ENCODE results near the gene ESR1. TPM values are rescaled to one million over a fixed set of nuclear protein-coding genes. Genes with fewer than 3 reads are reported as not detected.

Gene ESR1
- total and polyA plus RNA-seq, 12 donors, result 0.09 to 1.9 (median 1.2) TPM

DNA sequence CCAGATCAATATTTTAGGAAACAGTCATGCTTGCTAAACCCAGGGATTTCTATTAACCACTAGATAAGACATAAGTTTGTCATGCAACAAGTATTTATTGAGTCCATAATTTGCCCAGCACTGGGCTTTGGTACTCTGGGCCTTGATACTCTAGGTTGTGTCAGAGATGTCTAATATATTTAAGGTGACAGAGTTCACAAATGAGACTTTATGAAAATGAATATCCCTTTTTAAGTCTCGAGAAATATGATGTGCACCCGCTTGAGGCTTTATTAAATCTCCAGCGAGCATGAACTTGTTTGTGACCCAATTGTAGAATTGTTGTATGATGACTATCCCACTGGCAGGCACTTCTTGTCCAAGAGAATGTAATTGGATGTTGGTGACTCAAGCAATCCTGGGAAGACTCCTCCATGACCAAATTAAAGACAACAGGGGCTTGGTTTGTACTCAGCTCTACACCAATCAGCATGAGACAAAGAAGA, 109.2 kb downstream of the ESR1 start:
- TF ChIP-seq, protein P1, sequence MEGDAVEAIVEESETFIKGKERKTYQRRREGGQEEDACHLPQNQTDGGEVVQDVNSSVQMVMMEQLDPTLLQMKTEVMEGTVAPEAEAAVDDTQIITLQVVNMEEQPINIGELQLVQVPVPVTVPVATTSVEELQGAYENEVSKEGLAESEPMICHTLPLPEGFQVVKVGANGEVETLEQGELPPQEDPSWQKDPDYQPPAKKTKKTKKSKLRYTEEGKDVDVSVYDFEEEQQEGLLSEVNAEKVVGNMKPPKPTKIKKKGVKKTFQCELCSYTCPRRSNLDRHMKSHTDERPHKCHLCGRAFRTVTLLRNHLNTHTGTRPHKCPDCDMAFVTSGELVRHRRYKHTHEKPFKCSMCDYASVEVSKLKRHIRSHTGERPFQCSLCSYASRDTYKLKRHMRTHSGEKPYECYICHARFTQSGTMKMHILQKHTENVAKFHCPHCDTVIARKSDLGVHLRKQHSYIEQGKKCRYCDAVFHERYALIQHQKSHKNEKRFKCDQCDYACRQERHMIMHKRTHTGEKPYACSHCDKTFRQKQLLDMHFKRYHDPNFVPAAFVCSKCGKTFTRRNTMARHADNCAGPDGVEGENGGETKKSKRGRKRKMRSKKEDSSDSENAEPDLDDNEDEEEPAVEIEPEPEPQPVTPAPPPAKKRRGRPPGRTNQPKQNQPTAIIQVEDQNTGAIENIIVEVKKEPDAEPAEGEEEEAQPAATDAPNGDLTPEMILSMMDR (IDR thresholded peaks at IDR 0.05), result no peak
- DNase-seq, result no peak
- WGBS, 2 donors, result 81 to 86% methylated on average over 3 of the region's 3 CpGs
- Histone ChIP-seq H3K9me3 (peaks cover 0 to 12% (median 0%) of the 10 kb centered on the region in 11 donors), H3K27ac (no peak overlapping the region), H3K27me3 (no peaks in the 10 kb centered on the region), H3K36me3 (no peaks in the 10 kb centered on the region), H3K4me3 (no peak overlapping the region), H3K4me1 (no peaks in the 10 kb centered on the region)
- intact Hi-C loops (cut with DNase I), result no loop called here
- peak in 3 of 8 donors; percentile 39 to 69 (median 54) for ATAC-seq

DNA sequence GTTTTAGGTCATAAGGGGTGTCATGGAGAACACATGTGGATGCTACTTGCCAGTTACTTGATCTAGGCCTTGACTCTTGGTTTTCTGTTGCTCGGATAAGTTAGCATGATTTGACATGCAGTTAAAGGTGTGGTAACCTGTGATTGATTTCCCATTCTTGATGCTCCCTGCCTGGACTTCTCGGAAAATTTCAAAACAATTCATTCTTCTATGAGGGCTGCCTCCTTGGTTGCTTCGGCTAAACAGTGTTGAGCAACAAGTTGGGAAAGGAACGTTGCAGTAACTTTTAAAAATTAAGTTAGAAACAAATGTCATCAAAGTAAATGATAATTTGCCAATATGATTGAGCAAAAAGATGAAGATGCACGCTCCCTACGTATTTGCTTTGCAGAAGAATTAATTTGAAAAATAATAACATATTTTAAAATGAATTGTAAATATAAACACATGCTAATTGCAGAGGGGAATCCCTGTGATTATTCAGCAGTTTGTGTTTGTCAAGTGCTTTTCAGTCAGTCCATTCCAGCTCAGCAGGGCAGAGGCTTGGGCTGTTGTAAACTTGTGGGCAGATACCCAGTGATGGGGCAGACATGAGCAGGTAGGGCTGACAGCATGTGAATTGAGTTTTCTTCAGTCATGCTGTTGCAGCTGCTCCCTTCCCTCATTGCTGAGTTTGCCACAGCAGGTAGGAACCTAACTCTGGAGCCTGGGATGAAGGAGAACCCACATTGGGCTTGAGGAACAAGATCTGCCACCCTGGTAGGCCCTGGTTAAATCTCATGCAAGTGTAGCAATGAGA, 110.2 kb downstream of the ESR1 start:
- ATAC-seq, result no peak
- Histone ChIP-seq H3K4me3 (no peak overlapping the region), H3K36me3 (no peaks in the 10 kb centered on the region), H3K27ac (no peak overlapping the region), H3K9me3 (peaks cover 0 to 22% (median 8%) of the 10 kb centered on the region in 11 donors), H3K27me3 (no peaks in the 10 kb centered on the region), H3K4me1 (no peaks in the 10 kb centered on the region)
- 83% methylated on average over 6 of the region's 6 CpGs for WGBS, 2 donors
- intact Hi-C loops (cut with DNase I), result no loop called here
- no peak for DNase-seq
- TF ChIP-seq, protein P1 (IDR thresholded peaks at IDR 0.05), result no peak

DNA sequence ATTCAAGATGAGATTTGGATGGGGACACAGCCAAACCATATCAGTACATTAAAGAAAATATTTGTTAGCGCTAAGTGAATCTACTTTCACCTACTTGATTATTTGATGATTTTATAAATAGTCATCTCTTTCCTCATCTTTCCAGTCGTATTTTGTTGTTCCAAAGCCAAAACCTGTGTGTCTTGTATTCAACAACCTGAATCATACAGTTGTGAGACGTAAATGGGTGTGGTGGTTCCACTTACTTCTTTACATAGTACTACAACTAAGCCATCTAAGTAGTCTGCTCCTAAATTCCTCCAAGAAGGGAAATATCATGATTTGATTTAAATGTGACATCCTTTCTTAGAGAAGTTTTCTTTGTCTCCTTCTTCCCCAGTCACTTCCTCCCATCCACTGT, 132.8 kb downstream of the ESR1 start:
- H3K36me3 ChIP-seq, result no peaks in the 10 kb centered on the region
- TF ChIP-seq, protein P1 (IDR thresholded peaks at IDR 0.05), result no peak
- intact Hi-C loops (cut with DNase I), result no loop called here

DNA sequence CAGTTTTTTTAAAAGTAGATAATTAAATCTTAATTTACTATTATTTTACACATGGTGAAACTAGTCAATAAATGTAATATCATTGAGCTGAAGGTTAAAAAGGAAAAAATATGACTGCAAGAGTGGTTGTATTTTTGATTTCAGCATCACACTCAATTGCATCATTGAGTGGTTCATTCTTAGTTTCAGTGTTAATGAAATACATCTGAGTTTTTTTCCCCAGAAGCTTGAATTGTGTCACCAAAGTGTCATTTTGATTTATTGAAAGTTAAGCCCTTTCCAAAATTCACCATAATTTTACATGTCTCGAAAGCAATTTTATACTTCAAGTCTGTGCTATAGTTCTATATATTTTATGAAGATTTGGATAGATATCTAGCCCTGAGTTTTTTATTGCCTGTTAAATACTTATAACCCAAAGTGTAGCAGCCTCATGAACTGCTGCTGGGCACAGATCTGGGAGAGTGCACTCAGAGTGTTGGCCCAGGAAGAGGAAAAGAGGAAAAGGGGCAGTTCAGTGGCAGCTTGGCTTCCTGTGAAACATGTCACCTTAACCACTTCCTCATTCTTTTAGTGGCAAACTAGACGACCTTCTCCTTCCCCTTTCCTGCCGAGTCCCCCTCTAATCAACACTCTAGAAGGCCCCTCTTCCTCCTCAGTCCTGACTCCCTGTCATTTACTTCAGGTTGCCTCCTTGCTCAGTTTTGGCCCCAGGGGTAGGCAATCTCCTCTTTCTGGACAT, 140.7 kb downstream of the ESR1 start:
- Histone ChIP-seq H3K4me1 (peaks cover 0 to 14% (median 0%) of the 10 kb centered on the region in 9 donors), H3K27me3 (no peaks in the 10 kb centered on the region), H3K27ac (no peak overlapping the region), H3K9me3 (no peaks in the 10 kb centered on the region), H3K4me3 (no peak overlapping the region), H3K36me3 (no peaks in the 10 kb centered on the region)
- TF ChIP-seq, protein P1 (IDR thresholded peaks at IDR 0.05), result no peak
- intact Hi-C loops (cut with DNase I), result no loop called here
- DNase-seq, result no peak
- WGBS, 2 donors, result 31 to 59% methylated on average over 3 of the region's 3 CpGs
- ATAC-seq, result peak in 2 of 8 donors; percentile 27 to 63

More for the DNA sequence above, 132.8 kb downstream of the ESR1 start:
- WGBS, 2 donors, result 75 to 78% methylated on average over 3 of the region's 3 CpGs
- Histone ChIP-seq H3K4me1 (no peaks in the 10 kb centered on the region), H3K9me3 (no peaks in the 10 kb centered on the region), H3K27me3 (no peaks in the 10 kb centered on the region), H3K4me3 (no peak overlapping the region), H3K27ac (no peak overlapping the region)
- DNase-seq, result no peak
- ATAC-seq, result no peak

Data from heart right ventricle (tissue), 16 donors.